Left ventricle myocardium inferior (tissue), 1 donor: ENCODE data around the gene NCSTN. TPM values are rescaled to one million over a fixed set of nuclear protein-coding genes. Genes with fewer than 3 reads are reported as not detected.

Experiments
- DNase-seq: peaks from one replicate; pipeline ENCODE4 v3.0.0-alpha.2; 2020
- H3K27ac ChIP-seq: fragments of 200-600 bp; replicated peaks from 2 replicates; pipeline ENCODE4 v1.8.0; 2021
- H3K27me3 ChIP-seq: fragments of 200-600 bp; 2 replicates; pipeline ENCODE4 v1.8.0; 2021; ENCODE audit warnings: low read depth
- H3K36me3 ChIP-seq: fragments of 200-600 bp; 2 replicates; pipeline ENCODE4 v1.8.0; 2021
- H3K4me1 ChIP-seq: fragments of 200-600 bp; 2 replicates; pipeline ENCODE4 v1.8.0; 2021
- H3K4me3 ChIP-seq: fragments of 200-600 bp; 2 replicates; pipeline ENCODE4 v1.8.0; 2021; ENCODE audit warnings: mild to moderate bottlenecking, moderate library complexity
- H3K9me3 ChIP-seq: fragments of 200-600 bp; replicated peaks from 2 replicates; pipeline ENCODE4 v1.8.0; 2021
- CTCF ChIP-seq: fragments of 200-600 bp; IDR thresholded peaks from 2 replicates; pipeline ENCODE4 v1.8.0; 2021; ENCODE audit warnings: antibody characterized with exemption, mild to moderate bottlenecking, borderline replicate concordance
- intact Hi-C: fragments of 100-400 bp; cut with micrococcal nuclease; formaldehyde crosslinking; loops from one replicate; pipeline ENCODE4 v1.11.0; 2022
- total RNA-seq: library from RNA; stranded (reverse); fragmentation: NEBNext Ultra II Directional; extraction: Animal tissue kit (Norgen Biotek cat#: 25700); gene quantifications from one replicate; pipeline ENCODE4 v1.2.1, GENCODE V29; 2021
- donor health status: DM: no; HTN: yes; CAD: no; lungs with severe emphysema.

The NCSTN gene
- total RNA-seq, 1 donor from 2014 or later: 53.6 TPM

GRCh38 chr1:160400646-160401486 is 57.7 kb downstream of the NCSTN start:
- intact Hi-C loops: no loop called here
- peak overlapping the region; percentile 83 for H3K4me3 ChIP-seq

GRCh38 chr1:160401487-160401805 is 58.3 kb downstream of the NCSTN start:
- H3K36me3 ChIP-seq: no peaks in the 10 kb centered on the region
- H3K27me3 ChIP-seq: peaks cover 6% of the 10 kb centered on the region
- no peaks in the 10 kb centered on the region for H3K9me3 ChIP-seq
- intact Hi-C loops: no loop called here
- TF ChIP-seq CTCF: no peak
- H3K4me1 ChIP-seq: peaks cover 55% of the 10 kb centered on the region
- H3K4me3 ChIP-seq: peak overlapping the region; percentile 83
- no peak overlapping the region for H3K27ac ChIP-seq
- no peak for DNase-seq

More at GRCh38 chr1:160400646-160401486, 57.7 kb downstream of the NCSTN start:
- H3K9me3 ChIP-seq: no peaks in the 10 kb centered on the region
- H3K36me3 ChIP-seq: no peaks in the 10 kb centered on the region
- no peak for DNase-seq
- no peak for TF ChIP-seq CTCF
- H3K4me1 ChIP-seq: peaks cover 55% of the 10 kb centered on the region
- H3K27me3 ChIP-seq: peaks cover 6% of the 10 kb centered on the region
- peak overlapping the region; percentile 44 for H3K27ac ChIP-seq

- Histone ChIP-seq H3K36me3 (no peaks in the 10 kb centered on the region), H3K4me3 (peak overlapping the region; percentile 83), H3K9me3 (no peaks in the 10 kb centered on the region), H3K27ac (peak overlapping the region; percentile 36), H3K27me3 (peaks cover 6% of the 10 kb centered on the region), H3K4me1 (peaks cover 55% of the 10 kb centered on the region)
- no peak for DNase-seq
- TF ChIP-seq CTCF: no peak
- intact Hi-C loops: no loop called here
Observed at GRCh38 chr1:160402001-160402795, 59.0 kb downstream of the NCSTN start.

GRCh38 chr1:160403244-160403643 is 60.1 kb downstream of the NCSTN start:
- Histone ChIP-seq H3K4me1 (peaks cover 55% of the 10 kb centered on the region), H3K36me3 (no peaks in the 10 kb centered on the region), H3K4me3 (no peak overlapping the region), H3K9me3 (no peaks in the 10 kb centered on the region), H3K27me3 (peaks cover 6% of the 10 kb centered on the region), H3K27ac (peak overlapping the region; percentile 14)
- intact Hi-C loops: no loop called here
- no peak for TF ChIP-seq CTCF
- no peak for DNase-seq

- no peak overlapping the region for H3K4me3 ChIP-seq
- peaks cover 55% of the 10 kb centered on the region for H3K4me1 ChIP-seq
- H3K27ac ChIP-seq: no peak overlapping the region
- no peak for DNase-seq
- intact Hi-C loops: no loop called here
- no peak for TF ChIP-seq CTCF
- no peaks in the 10 kb centered on the region for H3K36me3 ChIP-seq
- H3K9me3 ChIP-seq: no peaks in the 10 kb centered on the region
- peaks cover 6% of the 10 kb centered on the region for H3K27me3 ChIP-seq
Observed at GRCh38 chr1:160404094-160404493, 60.9 kb downstream of the NCSTN start.
